ENCODE measurements around the gene ELK1. TPM values are rescaled to one million over a fixed set of nuclear protein-coding genes. Genes with fewer than 3 reads are reported as not detected.

Gene ELK1
- total and polyA plus RNA-seq, 10 of the 15 experiments (the other 5 are each of a cell fraction or from before 2014, with no cell fraction given), result 4.1 to 55.5 (median 32.9) TPM

DNA sequence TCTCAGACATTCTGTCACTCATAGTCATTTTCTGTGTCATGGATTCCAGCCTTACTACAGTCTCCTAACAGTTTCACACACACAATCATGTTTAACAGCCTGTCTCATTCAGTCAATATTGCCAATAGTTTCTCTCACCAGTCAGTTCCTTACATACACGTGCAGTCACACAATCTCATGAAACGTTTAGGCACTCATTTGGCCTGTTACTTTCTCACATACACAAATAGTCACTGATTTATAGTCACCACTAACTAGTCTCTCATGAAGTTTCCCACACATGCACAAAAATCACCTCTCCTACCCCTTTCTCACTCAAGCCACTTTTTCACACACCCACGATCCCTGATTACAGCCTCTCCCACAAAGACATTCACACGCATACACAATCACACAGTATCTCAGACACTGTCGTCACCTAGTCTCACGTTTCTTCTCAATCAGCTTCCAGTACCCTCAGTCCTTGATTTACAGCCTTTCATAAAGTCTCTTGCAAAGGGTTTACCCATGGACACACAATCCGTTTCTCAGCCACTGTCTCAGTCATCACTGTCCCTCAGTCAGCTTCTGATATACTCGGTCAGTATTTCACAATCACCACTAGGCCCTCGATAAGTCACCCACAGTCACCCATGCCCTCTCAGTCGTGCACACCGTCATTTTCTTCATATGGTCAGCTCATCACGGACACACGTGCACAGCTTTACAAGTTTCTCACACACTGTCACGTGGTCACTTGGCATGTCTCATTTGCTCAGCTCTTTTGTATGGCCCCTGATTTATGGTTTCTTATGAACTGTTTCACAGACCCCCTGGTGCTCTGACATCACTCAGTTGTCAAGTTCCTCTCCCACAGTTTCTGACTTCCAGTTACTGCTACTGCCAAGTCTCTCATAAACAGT lies 16.4 kb downstream of the ELK1 start (continued):
- TF ChIP-seq MEF2A (IDR thresholded peaks at IDR 0.05; ENCODE audit: insufficient read depth, low read depth, low read length) (no peak), CREB1 (IDR thresholded peaks at IDR 0.05; ENCODE audit: low read depth) (0 out of 2 replicates have a peak, but pooled peaks have one; percentile 7), NFXL1 (IDR thresholded peaks at IDR 0.05; ENCODE audit: borderline replicate concordance) (no peak), RAD51 (IDR thresholded peaks at IDR 0.05) (no peak), EGR1 (IDR thresholded peaks at IDR 0.05; ENCODE audit: borderline replicate concordance in 1 of 2, low read depth in 2 of 2, low read length in 2 of 2) (peak in 1 of 2 experiments; percentile 41; a peak in 1 of 3 replicates), ZNF207 (IDR thresholded peaks at IDR 0.05; ENCODE audit: borderline replicate concordance) (no peak), SMAD1 (IDR thresholded peaks at IDR 0.05; ENCODE audit: low read depth, partially characterized antibody) (peak; percentile 96), PML (IDR thresholded peaks at IDR 0.05; ENCODE audit: low read length) (peak; percentile 50; the same call in 1 of the 2 replicates), RUNX3 (IDR thresholded peaks at IDR 0.05; ENCODE audit: low read length) (peak; percentile 54; the same call in 1 of the 2 replicates), GATAD2B (conservative IDR thresholded peaks at IDR 0.05; ENCODE audit: low read depth) (peak; percentile 99), BHLHE40 (IDR thresholded peaks at IDR 0.05; ENCODE audit: borderline replicate concordance in 1 of 2, low read depth in 2 of 2, low read length in 1 of 2) (peak; percentile 85 to 87), MTA3 (IDR thresholded peaks at IDR 0.05; ENCODE audit: borderline replicate concordance, low read length) (0 out of 2 replicates have a peak, but pooled peaks have one; percentile 13), SPI1 (IDR thresholded peaks at IDR 0.05; ENCODE audit: borderline replicate concordance, insufficient read depth, low read depth, low read length) (peak; percentile 2; the same call in 1 of the 2 replicates), MEF2B (IDR thresholded peaks at IDR 0.05; ENCODE audit: partially characterized antibody, poor library complexity, severe bottlenecking) (peak; percentile 78), POLR2AphosphoS5 (IDR thresholded peaks at IDR 0.05; ENCODE audit: low read length) (no peak), ZNF217 (IDR thresholded peaks at IDR 0.05) (no peak)
- TF ChIP-seq, protein P1, sequence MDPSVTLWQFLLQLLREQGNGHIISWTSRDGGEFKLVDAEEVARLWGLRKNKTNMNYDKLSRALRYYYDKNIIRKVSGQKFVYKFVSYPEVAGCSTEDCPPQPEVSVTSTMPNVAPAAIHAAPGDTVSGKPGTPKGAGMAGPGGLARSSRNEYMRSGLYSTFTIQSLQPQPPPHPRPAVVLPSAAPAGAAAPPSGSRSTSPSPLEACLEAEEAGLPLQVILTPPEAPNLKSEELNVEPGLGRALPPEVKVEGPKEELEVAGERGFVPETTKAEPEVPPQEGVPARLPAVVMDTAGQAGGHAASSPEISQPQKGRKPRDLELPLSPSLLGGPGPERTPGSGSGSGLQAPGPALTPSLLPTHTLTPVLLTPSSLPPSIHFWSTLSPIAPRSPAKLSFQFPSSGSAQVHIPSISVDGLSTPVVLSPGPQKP (IDR thresholded peaks at IDR 0.05; ENCODE audit: low read depth, low read length), result no peak
